Endothelial cell of umbilical vein (primary cell): ENCODE measurements around the gene LGALS3. TPM values are rescaled to one million over a fixed set of nuclear protein-coding genes. Genes with fewer than 3 reads are reported as not detected.

Experiments used
- BruUV-seq: library from RNA; stranded (reverse); fragments of 400-500 nt; replicated peaks from 2 replicates; lab custom pipeline; 2021; lab: Mats Ljungman, UMichigan
- CTCF ChIA-PET: fragments of 300-600, 350-600 bp; sonication (Branson Sonifier 250); formaldehyde crosslinking; loops from one replicate; lab custom pipeline; 2021; ENCODE audit warnings: antibody characterized with exemption, inconsistent platforms; lab: Charles Lee
- POLR2A ChIA-PET: fragments of 300-600, 350-600 bp; sonication (Branson Sonifier 250); formaldehyde crosslinking; loops from one replicate; lab custom pipeline; 2021; ENCODE audit warnings: antibody characterized with exemption, inconsistent platforms; lab: Charles Lee
- DNase-seq: peaks from one replicate; pipeline ENCODE4 v3.0.0-alpha.2; 2011; ENCODE audit warnings: low read depth, low spot score
- FAIRE-seq: peaks from 2 replicates; lab custom pipeline; 2011; peaks lifted over from hg19 to GRCh38; lab: Jason Lieb, UNC
- H2AFZ ChIP-seq: 2 replicates; pipeline ENCODE4 v1.6.0; 2012; ENCODE audit warnings: low read depth, low read length, control low read depth, inconsistent platforms
- H3K27ac ChIP-seq: 2 replicates; pipeline ENCODE4 v1.5.1; 2011; ENCODE audit warnings: low read depth, mild to moderate bottlenecking, control low read depth, low read length, moderate library complexity; ENCODE audit not compliant: insufficient read depth
- H3K27me3 ChIP-seq, 2 experiments: 2 replicates each; pipeline versions ENCODE4 v1.6.0 to v1.6.1; 2011; ENCODE audit warnings: low read length in 2 of 2, mixed read lengths in 1 of 2; ENCODE audit not compliant: control insufficient read depth in 2 of 2, insufficient read depth in 2 of 2
- H3K36me3 ChIP-seq, 2 experiments: 2 replicates in 1 of 2; 3 replicates in 1 of 2; pipeline ENCODE4 v1.5.1; 2011; ENCODE audit warnings: low read length in 2 of 2, mild to moderate bottlenecking in 1 of 2, moderate library complexity in 1 of 2; ENCODE audit not compliant: control insufficient read depth in 2 of 2, insufficient read depth in 2 of 2; ENCODE audit errors: extremely low read depth in 1 of 2
- H3K4me1 ChIP-seq: 3 replicates; pipeline ENCODE4 v1.5.1; 2011; ENCODE audit warnings: mild to moderate bottlenecking, low read length; ENCODE audit not compliant: control insufficient read depth, insufficient read depth; ENCODE audit errors: extremely low read depth
- H3K4me2 ChIP-seq: 2 replicates; pipeline ENCODE4 v1.6.1; 2011; ENCODE audit warnings: low read length, control low read depth, mixed read lengths; ENCODE audit not compliant: insufficient read depth
- H3K4me3 ChIP-seq, 3 experiments: fragments of 200-600 bp in 1 of 3; sonication (generic), shearing (Covaris generic) in 1 of 3; replicated peaks in 1 of 3; 2 replicates each; pipeline ENCODE4 v1.5.1; 2011 to 2016; ENCODE audit warnings: control low read depth in 3 of 3, low read length in 3 of 3, mild to moderate bottlenecking in 2 of 3, inconsistent platforms in 1 of 3, low read depth in 1 of 3, moderate library complexity in 1 of 3; ENCODE audit not compliant: insufficient read depth in 1 of 3
- H3K79me2 ChIP-seq: 2 replicates; pipeline ENCODE4 v1.6.0; 2012; ENCODE audit warnings: low read length, inconsistent platforms; ENCODE audit not compliant: control insufficient read depth, insufficient read depth
- H3K9ac ChIP-seq: replicated peaks from 2 replicates; pipeline ENCODE3; 2011; ENCODE audit warnings: low read length, control low read depth; ENCODE audit not compliant: insufficient read depth; ENCODE audit errors: extremely low read depth
- H3K9me1 ChIP-seq: replicated peaks from 3 replicates; pipeline ENCODE4 v1.6.0; 2011; ENCODE audit warnings: mild to moderate bottlenecking, low read length; ENCODE audit not compliant: control insufficient read depth, insufficient read depth; ENCODE audit errors: extremely low read depth
- H3K9me3 ChIP-seq: replicated peaks from 2 replicates; pipeline ENCODE4 v1.5.1; 2012; ENCODE audit warnings: low read length, inconsistent platforms; ENCODE audit not compliant: control insufficient read depth, insufficient read depth
- H4K20me1 ChIP-seq: replicated peaks from 2 replicates; pipeline ENCODE3; 2011; ENCODE audit warnings: mild to moderate bottlenecking, low read length; ENCODE audit not compliant: control insufficient read depth, insufficient read depth; ENCODE audit errors: extremely low read depth
- EZH2 ChIP-seq: IDR thresholded peaks from 2 replicates; pipeline ENCODE4 v1.6.1; 2012; ENCODE audit warnings: borderline replicate concordance, low read depth, mild to moderate bottlenecking, moderate library complexity, low read length, inconsistent platforms; ENCODE audit not compliant: severe bottlenecking
- FOS ChIP-seq: IDR thresholded peaks from 2 replicates; pipeline ENCODE4 v1.6.1; 2011; ENCODE audit warnings: mild to moderate bottlenecking, low read length, moderate library complexity, borderline replicate concordance; ENCODE audit not compliant: insufficient read depth
- GATA2 ChIP-seq: IDR thresholded peaks from 2 replicates; pipeline ENCODE4 v1.7.0; 2011; ENCODE audit warnings: low read depth, mild to moderate bottlenecking, moderate library complexity, mixed read lengths, low read length; ENCODE audit not compliant: insufficient read length, insufficient read depth
- JUN ChIP-seq: IDR thresholded peaks from 2 replicates; pipeline ENCODE4 v1.6.1; 2011; ENCODE audit warnings: borderline replicate concordance, low read depth; ENCODE audit not compliant: insufficient read length, insufficient read depth
- MYC ChIP-seq: IDR thresholded peaks from one replicate; pipeline ENCODE4 v1.6.1; 2011; ENCODE audit warnings: mild to moderate bottlenecking, low read depth, low read length
- POLR2A ChIP-seq: IDR thresholded peaks from 2 replicates; pipeline ENCODE4 v1.6.1; 2012; ENCODE audit warnings: low read depth, mild to moderate bottlenecking, control low read depth, low read length
- POLR2AphosphoS5 ChIP-seq: IDR thresholded peaks from 2 replicates; pipeline ENCODE4 v1.6.1; 2012; ENCODE audit warnings: low read depth, mild to moderate bottlenecking, control low read depth, low read length, moderate library complexity; ENCODE audit not compliant: insufficient read depth
- dilution Hi-C: fragments of 300-500 bp; cut with MboI; formaldehyde crosslinking; loops from one replicate; pipeline ENCODE4 v1.15.0; 2019; ENCODE audit warnings: low sequenced_read_pairs; ENCODE audit not compliant: extremely low pct_ligation_motif_present
- intact Hi-C: fragments of 100-400 bp; cut with micrococcal nuclease; formaldehyde crosslinking; loops from one replicate; pipeline ENCODE4 v1.10.0; 2022
- polyA plus RNA-seq, 4 experiments: library from polyadenylated mRNA; depleted of rRNA in 3 of 4; stranded (reverse) in 3 of 4; unstranded in 1 of 4; fragments of >200 nt; gene quantifications; 2 replicates each; pipeline versions ENCODE4 v1.2.1 to v1.2.3, GENCODE V29; 2011 to 2012; ENCODE audit warnings: missing spikeins in 1 of 4
- total RNA-seq: library from RNA; stranded (reverse); gene quantifications from 2 replicates; pipeline ENCODE4 v1.2.3, GENCODE V29; 2021
- TF ChIP-seq, protein P1 (sequence below): IDR thresholded peaks from 2 replicates; pipeline ENCODE4 v1.6.1; 2011; ENCODE audit not compliant: insufficient read depth, insufficient read length
- TF ChIP-seq, protein P2 (sequence below), 2 donors: IDR thresholded peaks; 1 replicate in 1 of 2; 2 replicates in 1 of 2; pipeline ENCODE4 v1.5.1; 2011; ENCODE audit warnings: low read length in 2 of 2, mild to moderate bottlenecking in 2 of 2, moderate library complexity in 2 of 2, control low read depth in 1 of 2, inconsistent platforms in 1 of 2, low read depth in 1 of 2; ENCODE audit not compliant: insufficient read depth in 1 of 2; ENCODE audit errors: extremely low read depth in 1 of 2

The LGALS3 gene
- total and polyA plus RNA-seq, 2 donors (not counting 3 experiments of a cell fraction or from before 2014, with no cell fraction given): 33.8 to 55.1 TPM

DNA sequence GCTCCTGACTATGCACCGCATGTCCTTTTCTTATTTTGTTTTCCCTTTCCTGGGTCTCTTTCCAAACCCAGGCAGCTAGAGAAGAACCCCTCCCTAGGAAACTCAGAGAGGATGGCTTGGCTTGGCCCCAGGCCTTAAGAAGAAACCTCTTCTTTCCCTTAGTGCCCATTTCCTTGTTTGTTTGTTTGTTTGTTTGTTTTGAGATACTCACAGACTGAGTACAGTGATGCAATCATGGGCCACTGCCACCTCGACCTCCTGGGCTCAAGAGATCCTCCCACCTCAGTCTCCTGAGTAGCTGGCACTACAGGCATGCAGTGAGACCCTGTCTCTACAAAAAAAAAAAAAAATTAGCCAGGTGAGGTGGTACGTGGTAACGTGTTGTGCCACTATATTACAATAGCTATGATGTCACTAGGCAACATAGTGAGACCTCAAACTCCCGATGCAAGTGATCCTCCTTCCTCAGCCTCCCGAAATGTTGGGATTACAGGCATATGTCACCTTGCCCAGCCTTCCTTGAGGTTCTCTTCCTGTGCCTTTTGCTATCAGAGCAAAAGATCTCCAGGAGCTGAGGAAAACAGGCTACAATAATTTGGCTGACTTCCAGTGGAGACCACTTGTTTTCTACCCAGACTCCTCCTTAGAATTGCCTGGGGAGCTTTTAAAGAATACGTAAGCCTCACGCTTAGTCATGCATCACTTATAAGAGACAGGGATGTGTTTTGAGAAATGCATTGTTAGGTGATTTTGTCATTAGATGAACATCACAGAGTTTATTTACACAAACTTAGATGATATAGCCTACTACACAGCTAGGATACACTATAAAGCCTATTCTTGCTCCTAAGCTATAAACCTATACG lies 34.5 kb upstream of the LGALS3 start:
- CTCF ChIA-PET: interaction anchor here (4.4 kb wide), 1 partner anchor 66 kb away, joined by 45 read pairs; no protein-coding TSS in a partner anchor
- dilution Hi-C loops (no loop called here), intact Hi-C loops (no loop called here)
- no peak overlapping the region for H3K4me2 ChIP-seq
- H3K9ac ChIP-seq: no peak overlapping the region
- FAIRE-seq: no peak
- H3K4me1 ChIP-seq: no peaks in the 10 kb centered on the region
- H3K4me3 ChIP-seq: no peak overlapping the region
- no peaks in the 10 kb centered on the region for H3K9me3 ChIP-seq
- DNase-seq: no peak
- H3K9me1 ChIP-seq: no peaks in the 10 kb centered on the region
- no peak overlapping the region for H3K27ac ChIP-seq
- H3K36me3 ChIP-seq: no peaks in the 10 kb centered on the region
- no TSS peak for BruUV-seq
- H3K79me2 ChIP-seq: no peaks in the 10 kb centered on the region
- POLR2A ChIA-PET: interaction anchor here (0.7 kb wide), 1 partner anchor 18 kb away, joined by 3 read pairs; no protein-coding TSS in a partner anchor
- no peaks in the 10 kb centered on the region for H3K27me3 ChIP-seq
- H2AFZ ChIP-seq: no peak overlapping the region
- H4K20me1 ChIP-seq: no peaks in the 10 kb centered on the region
- TF ChIP-seq JUN: no peak
- TF ChIP-seq, protein P1, sequence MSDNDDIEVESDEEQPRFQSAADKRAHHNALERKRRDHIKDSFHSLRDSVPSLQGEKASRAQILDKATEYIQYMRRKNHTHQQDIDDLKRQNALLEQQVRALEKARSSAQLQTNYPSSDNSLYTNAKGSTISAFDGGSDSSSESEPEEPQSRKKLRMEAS: no peak
- TF ChIP-seq POLR2AphosphoS5: no peak
- no peak for TF ChIP-seq MYC
- TF ChIP-seq, protein P2, sequence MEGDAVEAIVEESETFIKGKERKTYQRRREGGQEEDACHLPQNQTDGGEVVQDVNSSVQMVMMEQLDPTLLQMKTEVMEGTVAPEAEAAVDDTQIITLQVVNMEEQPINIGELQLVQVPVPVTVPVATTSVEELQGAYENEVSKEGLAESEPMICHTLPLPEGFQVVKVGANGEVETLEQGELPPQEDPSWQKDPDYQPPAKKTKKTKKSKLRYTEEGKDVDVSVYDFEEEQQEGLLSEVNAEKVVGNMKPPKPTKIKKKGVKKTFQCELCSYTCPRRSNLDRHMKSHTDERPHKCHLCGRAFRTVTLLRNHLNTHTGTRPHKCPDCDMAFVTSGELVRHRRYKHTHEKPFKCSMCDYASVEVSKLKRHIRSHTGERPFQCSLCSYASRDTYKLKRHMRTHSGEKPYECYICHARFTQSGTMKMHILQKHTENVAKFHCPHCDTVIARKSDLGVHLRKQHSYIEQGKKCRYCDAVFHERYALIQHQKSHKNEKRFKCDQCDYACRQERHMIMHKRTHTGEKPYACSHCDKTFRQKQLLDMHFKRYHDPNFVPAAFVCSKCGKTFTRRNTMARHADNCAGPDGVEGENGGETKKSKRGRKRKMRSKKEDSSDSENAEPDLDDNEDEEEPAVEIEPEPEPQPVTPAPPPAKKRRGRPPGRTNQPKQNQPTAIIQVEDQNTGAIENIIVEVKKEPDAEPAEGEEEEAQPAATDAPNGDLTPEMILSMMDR (IDR thresholded peaks at IDR 0.05; ENCODE audit: extremely low read depth in 1 of 2, insufficient read depth in 1 of 2, low read depth in 1 of 2, low read length in 2 of 2): no peak
- no peak for TF ChIP-seq POLR2A
- TF ChIP-seq GATA2: no peak
- TF ChIP-seq EZH2: no peak
- TF ChIP-seq FOS: no peak
